PC-9 (cell line): Measurements from ENCODE around the gene ARMC9.

Source experiments
- CTCF ChIP-seq: fragments of 200-600 bp; sonication (generic); conservative IDR thresholded peaks from 2 replicates; pipeline ENCODE4 v1.6.1; 2017; ENCODE audit warnings: mixed run types, antibody characterized with exemption, mild to moderate bottlenecking, moderate library complexity
- EZH2 ChIP-seq: fragments of 200-600 bp; sonication (generic); IDR thresholded peaks from 2 replicates; pipeline ENCODE4 v1.8.0; 2017; ENCODE audit warnings: antibody characterized with exemption, low read depth

- TF ChIP-seq CTCF, result no peak
- TF ChIP-seq EZH2, result no peak
These were observed 194.2 kb downstream of the ARMC9 start for GRCh38 chr2:231392431-231393148.
